Duodenal mucosa (tissue), 2 donors: ENCODE measurements around the gene PLAAT4.
"Not testable (repeated sequence)": the region's sequence is repeated elsewhere in the genome, so short reads cannot be mapped to it uniquely, and the experiment has no call there.

ENCODE experiments used
- H3K27ac ChIP-seq: one replicate; pipeline ENCODE4 v1.7.0; 2013; ENCODE audit warnings: low read depth, low read length
- H3K27me3 ChIP-seq, 2 donors: one replicate each; pipeline ENCODE4 v1.7.0; 2013; ENCODE audit warnings: low read length in 2 of 2, control low read depth in 1 of 2; ENCODE audit not compliant: insufficient read depth in 2 of 2, control insufficient read depth in 1 of 2
- H3K36me3 ChIP-seq, 2 donors: one replicate each; pipeline ENCODE4 v1.7.0; 2013; ENCODE audit warnings: low read length in 2 of 2, control low read depth in 1 of 2; ENCODE audit not compliant: insufficient read depth in 2 of 2, control insufficient read depth in 1 of 2
- H3K4me1 ChIP-seq, 2 donors: one replicate each; pipeline ENCODE4 v1.7.0; 2013; ENCODE audit warnings: low read length in 2 of 2, control low read depth in 1 of 2; ENCODE audit not compliant: insufficient read depth in 2 of 2, control insufficient read depth in 1 of 2
- H3K4me3 ChIP-seq, 2 donors: one replicate each; pipeline ENCODE4 v1.7.0; 2013; ENCODE audit warnings: low read length in 2 of 2, low read depth in 1 of 2
- H3K9ac ChIP-seq, 2 donors: one replicate each; pipeline ENCODE4 v1.7.0; 2013; ENCODE audit warnings: low read length in 2 of 2, low read depth in 1 of 2
- H3K9me3 ChIP-seq, 2 donors: one replicate each; pipeline ENCODE4 v1.7.0; 2013; ENCODE audit warnings: low read length in 2 of 2, control low read depth in 1 of 2; ENCODE audit not compliant: control insufficient read depth in 1 of 2

Gene PLAAT4

GRCh38 chr11:63535734-63536133 is 874 bp upstream of the PLAAT4 start:
- H3K9ac ChIP-seq, result no peak overlapping the region
- H3K27me3 ChIP-seq, result no peaks in the 10 kb centered on the region
- H3K4me3 ChIP-seq, result peak overlapping the region in 1 of 2 donors; percentile 6
- peaks cover 51 to 52% of the 10 kb centered on the region in 2 donors for H3K4me1 ChIP-seq
- peaks cover 0 to 6% of the 10 kb centered on the region in 2 donors for H3K36me3 ChIP-seq
- no peak overlapping the region for H3K27ac ChIP-seq
- no peaks in the 10 kb centered on the region for H3K9me3 ChIP-seq

- Histone ChIP-seq H3K9ac (peak overlapping the region; percentile 79 to 92), H3K27ac (peak overlapping the region; percentile 63), H3K4me1 (peaks cover 44 to 51% of the 10 kb centered on the region in 2 donors), H3K27me3 (no peaks in the 10 kb centered on the region), H3K36me3 (peaks cover 0 to 6% of the 10 kb centered on the region in 2 donors), H3K4me3 (peak overlapping the region; percentile 83 to 94), H3K9me3 (no peaks in the 10 kb centered on the region)
These were observed 889 bp downstream of the PLAAT4 start for GRCh38 chr11:63537293-63538101.

GRCh38 chr11:63542506-63542905 is 5.9 kb downstream of the PLAAT4 start:
- not testable (repeated sequence) for H3K4me3 ChIP-seq, H3K9ac ChIP-seq, H3K9me3 ChIP-seq, H3K27me3 ChIP-seq, H3K27ac ChIP-seq
- peaks cover 15 to 17% of the 10 kb centered on the region in 2 donors for H3K4me1 ChIP-seq
- H3K36me3 ChIP-seq, result peaks cover 3 to 35% of the 10 kb centered on the region in 2 donors

- Histone ChIP-seq H3K36me3 (peaks cover 3 to 35% of the 10 kb centered on the region in 2 donors), H3K9ac (no peak overlapping the region), H3K9me3 (no peaks in the 10 kb centered on the region), H3K27me3 (no peaks in the 10 kb centered on the region), H3K27ac (no peak overlapping the region), H3K4me3 (no peak overlapping the region), H3K4me1 (peaks cover 3 to 5% of the 10 kb centered on the region in 2 donors)
These were observed 7.1 kb downstream of the PLAAT4 start for GRCh38 chr11:63543711-63544110.

- no peak overlapping the region for H3K4me3 ChIP-seq
- no peaks in the 10 kb centered on the region for H3K9me3 ChIP-seq
- peaks cover 3 to 29% of the 10 kb centered on the region in 2 donors for H3K36me3 ChIP-seq
- H3K27me3 ChIP-seq, result no peaks in the 10 kb centered on the region
- H3K27ac ChIP-seq, result no peak overlapping the region
- H3K9ac ChIP-seq, result no peak overlapping the region
- no peaks in the 10 kb centered on the region for H3K4me1 ChIP-seq
These were observed 10.5 kb downstream of the PLAAT4 start for GRCh38 chr11:63547061-63547460.

GRCh38 chr11:63548178-63548577 is 11.6 kb downstream of the PLAAT4 start:
- Histone ChIP-seq H3K36me3 (peaks cover 3 to 29% of the 10 kb centered on the region in 2 donors), H3K4me3 (no peak overlapping the region), H3K9ac (no peak overlapping the region), H3K9me3 (no peaks in the 10 kb centered on the region), H3K27ac (no peak overlapping the region), H3K4me1 (no peaks in the 10 kb centered on the region), H3K27me3 (no peaks in the 10 kb centered on the region)

- no peaks in the 10 kb centered on the region for H3K27me3 ChIP-seq
- H3K36me3 ChIP-seq, result peaks cover 3 to 28% of the 10 kb centered on the region in 2 donors
- H3K27ac ChIP-seq, result no peak overlapping the region
- H3K9me3 ChIP-seq, result no peaks in the 10 kb centered on the region
- peaks cover 0 to 4% of the 10 kb centered on the region in 2 donors for H3K4me1 ChIP-seq
- H3K4me3 ChIP-seq, result no peak overlapping the region
- H3K9ac ChIP-seq, result no peak overlapping the region
These were observed 12.8 kb downstream of the PLAAT4 start for GRCh38 chr11:63549411-63549810.

GRCh38 chr11:63550156-63550700 is 13.6 kb downstream of the PLAAT4 start:
- H3K9me3 ChIP-seq, H3K27ac ChIP-seq, H3K4me3 ChIP-seq, H3K4me1 ChIP-seq, H3K9ac ChIP-seq, H3K27me3 ChIP-seq: not testable (repeated sequence)
- H3K36me3 ChIP-seq, result peaks cover 3 to 20% of the 10 kb centered on the region in 2 donors

GRCh38 chr11:63551091-63551888 is 14.7 kb downstream of the PLAAT4 start:
- Histone ChIP-seq H3K9ac (no peak overlapping the region), H3K4me1 (peaks cover 0 to 4% of the 10 kb centered on the region in 2 donors), H3K9me3 (no peaks in the 10 kb centered on the region), H3K36me3 (peaks cover 3 to 9% of the 10 kb centered on the region in 2 donors), H3K4me3 (no peak overlapping the region), H3K27me3 (no peaks in the 10 kb centered on the region), H3K27ac (no peak overlapping the region)

- H3K27ac ChIP-seq, result no peak overlapping the region
- H3K27me3 ChIP-seq, result no peaks in the 10 kb centered on the region
- H3K4me3 ChIP-seq, result no peak overlapping the region
- H3K36me3 ChIP-seq, result peaks cover 0 to 3% of the 10 kb centered on the region in 2 donors
- H3K4me1 ChIP-seq, result peaks cover 0 to 4% of the 10 kb centered on the region in 2 donors
- H3K9me3 ChIP-seq, result no peaks in the 10 kb centered on the region
- no peak overlapping the region for H3K9ac ChIP-seq
These were observed 15.3 kb downstream of the PLAAT4 start for GRCh38 chr11:63551889-63552266.
